Measurements from ENCODE around the gene KIAA1671. TPM values are rescaled to one million over a fixed set of nuclear protein-coding genes. Genes with fewer than 3 reads are reported as not detected.
"Not testable (repeated sequence)": the region's sequence is repeated elsewhere in the genome, so short reads cannot be mapped to it uniquely, and the experiment has no call there.

KIAA1671 gene
- total RNA-seq, 6 donors from 2014 or later: 30.9 to 57.7 (median 42.1) TPM

GRCh38 chr22:25216230-25216629 lies 263.7 kb downstream of the KIAA1671 start:
- Histone ChIP-seq H3K36me3 (no peaks in the 10 kb centered on the region), H3K4me1 (no peaks in the 10 kb centered on the region), H3K9me3 (no peaks in the 10 kb centered on the region), H3K4me3 (no peak overlapping the region), H3K27ac (no peak overlapping the region), H3K27me3 (no peaks in the 10 kb centered on the region)
- ATAC-seq (ENCODE audit: low FRiP score in 2 of 2) (no peak), DNase-seq (no peak)
- WGBS, 2 donors: 72 to 74% methylated on average over 2 of the region's 2 CpGs
- no peak for TF ChIP-seq CTCF (IDR thresholded peaks at IDR 0.05)
- TF ChIP-seq POLR2A (IDR thresholded peaks at IDR 0.05): no peak
- TF ChIP-seq EP300 (IDR thresholded peaks at IDR 0.05): no peak
- no peak for TF ChIP-seq POLR2AphosphoS5 (IDR thresholded peaks at IDR 0.05)

DNA sequence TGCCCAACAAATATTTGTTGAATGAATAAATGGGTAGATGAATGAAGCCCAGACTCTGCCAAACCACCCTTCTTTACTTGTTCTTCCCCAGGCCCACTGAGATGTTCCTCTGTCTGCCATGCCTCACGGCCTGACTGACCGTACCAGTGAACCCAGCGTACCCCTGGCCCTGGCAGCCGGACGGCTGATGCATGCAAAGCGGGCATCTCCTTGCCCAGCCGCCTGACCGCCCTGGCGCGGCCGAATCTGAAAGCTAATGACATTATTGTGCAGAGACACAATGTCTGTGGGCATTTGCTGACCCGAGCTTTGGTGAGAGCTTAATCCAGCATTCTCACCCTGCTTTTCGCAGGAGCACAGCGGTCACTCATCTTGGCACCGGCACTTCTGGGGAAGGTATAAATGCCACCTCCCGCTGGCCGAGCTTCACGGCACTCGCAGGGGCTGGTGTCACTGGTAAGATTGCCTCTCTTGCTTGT lies 266.7 kb downstream of the KIAA1671 start, which contains the start of gene CRYBB2:
TSS of gene CRYBB2 (plus strand) at position 429 of the 479 bp plus-strand sequence. CDS start 1,791 bp downstream, outside the sequence.
- no peaks in the 10 kb centered on the region for H3K27me3 ChIP-seq
- no peaks in the 10 kb centered on the region for H3K9me3 ChIP-seq
- ATAC-seq (ENCODE audit: low FRiP score in 2 of 2) (no peak), DNase-seq (no peak)
- no peak within 1 kb of the TSS for H3K27ac ChIP-seq
- no peak for TF ChIP-seq EP300 (IDR thresholded peaks at IDR 0.05)
- no peak for TF ChIP-seq POLR2AphosphoS5 (IDR thresholded peaks at IDR 0.05)
- H3K36me3 ChIP-seq: no peaks in the 10 kb centered on the region
- WGBS, 2 donors: 92% methylated on average over 14 to 19 of the region's 19 CpGs
- no peaks in the 10 kb centered on the region for H3K4me1 ChIP-seq
- no peak within 1 kb of the TSS for H3K4me3 ChIP-seq

- Histone ChIP-seq H3K27me3 (no peaks in the 10 kb centered on the region), H3K36me3 (no peaks in the 10 kb centered on the region), H3K4me1 (no peaks in the 10 kb centered on the region), H3K4me3 (no peak overlapping the region), H3K27ac (no peak overlapping the region), H3K9me3 (no peaks in the 10 kb centered on the region)
- TF ChIP-seq CTCF (IDR thresholded peaks at IDR 0.05) (no peak), POLR2A (IDR thresholded peaks at IDR 0.05) (no peak), POLR2AphosphoS5 (IDR thresholded peaks at IDR 0.05) (no peak), EP300 (IDR thresholded peaks at IDR 0.05) (no peak)
- peak in 1 of 2 donors; percentile 31 for DNase-seq
- WGBS, 2 donors: 54 to 74% methylated on average over 3 to 4 of the region's 4 CpGs
- no peak for ATAC-seq (ENCODE audit: low FRiP score in 2 of 2)
Measured at GRCh38 chr22:25219948-25220442, 267.5 kb downstream of the KIAA1671 start.

DNA sequence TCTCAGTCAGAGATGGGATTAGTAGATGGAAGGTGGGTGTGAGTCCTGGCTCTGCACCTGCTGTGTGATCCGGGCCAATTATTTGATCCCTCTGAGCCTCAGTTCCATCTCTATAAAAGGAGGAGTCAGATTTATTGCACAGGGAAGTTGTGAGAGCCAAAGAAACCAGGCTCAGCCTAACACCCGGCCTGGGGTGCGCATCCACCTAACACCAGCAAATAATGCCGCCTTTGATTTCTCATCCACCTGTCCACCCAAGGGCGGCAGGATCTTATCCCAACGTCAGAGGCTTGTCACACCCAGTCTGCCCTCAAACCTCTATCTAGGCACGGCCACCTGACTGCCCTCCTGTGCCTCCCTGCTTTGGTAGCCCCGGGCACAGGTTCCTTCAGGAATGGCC lies 269.3 kb downstream of the KIAA1671 start:
- H3K36me3 ChIP-seq: no peaks in the 10 kb centered on the region
- no peak overlapping the region for H3K27ac ChIP-seq
- no peaks in the 10 kb centered on the region for H3K27me3 ChIP-seq
- H3K9me3 ChIP-seq: no peaks in the 10 kb centered on the region
- H3K4me1 ChIP-seq: no peaks in the 10 kb centered on the region
- no peak overlapping the region for H3K4me3 ChIP-seq
- ATAC-seq (ENCODE audit: low FRiP score in 2 of 2) (no peak), DNase-seq (no peak)
- TF ChIP-seq POLR2A (IDR thresholded peaks at IDR 0.05) (no peak), POLR2AphosphoS5 (IDR thresholded peaks at IDR 0.05) (no peak), CTCF (IDR thresholded peaks at IDR 0.05) (no peak), EP300 (IDR thresholded peaks at IDR 0.05) (no peak)
- WGBS, 2 donors: 75 to 85% methylated on average over 4 to 8 of the region's 8 CpGs

DNA sequence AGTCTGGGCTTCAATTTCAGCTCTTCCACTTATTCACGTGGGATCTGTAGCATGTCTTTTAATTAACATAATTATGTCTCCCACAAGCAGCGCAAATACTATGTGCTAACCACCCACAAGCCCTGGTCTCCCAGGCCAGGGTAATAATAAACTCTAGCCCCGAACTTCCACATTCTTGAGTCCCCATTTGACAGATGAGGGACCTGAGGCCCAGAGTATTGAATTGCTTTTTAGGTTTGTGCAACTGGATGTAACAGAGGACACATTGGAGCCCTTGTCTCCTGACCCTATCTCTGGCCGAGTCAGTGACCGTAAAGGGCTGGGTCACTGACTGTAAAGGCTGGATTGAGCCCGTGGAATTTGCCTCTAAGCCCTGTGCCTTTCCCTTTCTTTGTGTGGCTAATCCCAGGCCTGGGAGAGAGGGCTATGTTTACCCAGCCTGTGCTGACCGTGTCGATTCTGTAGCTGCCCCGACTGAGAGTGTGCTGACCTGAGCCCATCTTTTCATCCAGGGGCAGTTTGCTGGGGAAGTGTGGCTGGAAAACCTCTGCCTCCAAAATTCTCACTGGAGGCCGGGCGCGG lies 270.8 kb downstream of the KIAA1671 start:
- Histone ChIP-seq H3K27me3 (no peaks in the 10 kb centered on the region), H3K9me3 (no peaks in the 10 kb centered on the region), H3K27ac (no peak overlapping the region), H3K36me3 (no peaks in the 10 kb centered on the region), H3K4me3 (no peak overlapping the region), H3K4me1 (no peaks in the 10 kb centered on the region)
- ATAC-seq (ENCODE audit: low FRiP score in 2 of 2) (no peak), DNase-seq (no peak)
- 85 to 90% methylated on average over 8 to 10 of the region's 12 CpGs for WGBS, 2 donors
- no peak for TF ChIP-seq EP300 (IDR thresholded peaks at IDR 0.05)

GRCh38 chr22:25228822-25229221 lies 276.3 kb downstream of the KIAA1671 start:
- ATAC-seq (ENCODE audit: low FRiP score in 2 of 2) (no peak), DNase-seq (peak in 1 of 2 donors; percentile 40)
- H3K27me3 ChIP-seq: no peaks in the 10 kb centered on the region
- 88 to 93% methylated on average over 13 of the region's 13 CpGs for WGBS, 2 donors
- no peaks in the 10 kb centered on the region for H3K9me3 ChIP-seq
- TF ChIP-seq POLR2A (IDR thresholded peaks at IDR 0.05) (no peak), EP300 (IDR thresholded peaks at IDR 0.05) (no peak)
- H3K4me3 ChIP-seq: no peak overlapping the region
- no peaks in the 10 kb centered on the region for H3K4me1 ChIP-seq
- no peak overlapping the region for H3K27ac ChIP-seq
- no peaks in the 10 kb centered on the region for H3K36me3 ChIP-seq

- H3K27ac ChIP-seq; ATAC-seq (ENCODE audit: low FRiP score in 2 of 2); H3K4me1 ChIP-seq; DNase-seq; H3K9me3 ChIP-seq; H3K27me3 ChIP-seq; H3K36me3 ChIP-seq; H3K4me3 ChIP-seq: not testable (repeated sequence)
- WGBS, 2 donors: 70 to 85% methylated on average over 2 of the region's 2 CpGs
Measured at GRCh38 chr22:25230760-25231159, 278.2 kb downstream of the KIAA1671 start.
